Measurements from ENCODE around the gene SPAG16. TPM values are rescaled to one million over a fixed set of nuclear protein-coding genes. Genes with fewer than 3 reads are reported as not detected.

Gene SPAG16
- 35.2 and 178 TPM in 2 replicates for total RNA-seq (ENCODE audit: low replicate concordance)

DNA sequence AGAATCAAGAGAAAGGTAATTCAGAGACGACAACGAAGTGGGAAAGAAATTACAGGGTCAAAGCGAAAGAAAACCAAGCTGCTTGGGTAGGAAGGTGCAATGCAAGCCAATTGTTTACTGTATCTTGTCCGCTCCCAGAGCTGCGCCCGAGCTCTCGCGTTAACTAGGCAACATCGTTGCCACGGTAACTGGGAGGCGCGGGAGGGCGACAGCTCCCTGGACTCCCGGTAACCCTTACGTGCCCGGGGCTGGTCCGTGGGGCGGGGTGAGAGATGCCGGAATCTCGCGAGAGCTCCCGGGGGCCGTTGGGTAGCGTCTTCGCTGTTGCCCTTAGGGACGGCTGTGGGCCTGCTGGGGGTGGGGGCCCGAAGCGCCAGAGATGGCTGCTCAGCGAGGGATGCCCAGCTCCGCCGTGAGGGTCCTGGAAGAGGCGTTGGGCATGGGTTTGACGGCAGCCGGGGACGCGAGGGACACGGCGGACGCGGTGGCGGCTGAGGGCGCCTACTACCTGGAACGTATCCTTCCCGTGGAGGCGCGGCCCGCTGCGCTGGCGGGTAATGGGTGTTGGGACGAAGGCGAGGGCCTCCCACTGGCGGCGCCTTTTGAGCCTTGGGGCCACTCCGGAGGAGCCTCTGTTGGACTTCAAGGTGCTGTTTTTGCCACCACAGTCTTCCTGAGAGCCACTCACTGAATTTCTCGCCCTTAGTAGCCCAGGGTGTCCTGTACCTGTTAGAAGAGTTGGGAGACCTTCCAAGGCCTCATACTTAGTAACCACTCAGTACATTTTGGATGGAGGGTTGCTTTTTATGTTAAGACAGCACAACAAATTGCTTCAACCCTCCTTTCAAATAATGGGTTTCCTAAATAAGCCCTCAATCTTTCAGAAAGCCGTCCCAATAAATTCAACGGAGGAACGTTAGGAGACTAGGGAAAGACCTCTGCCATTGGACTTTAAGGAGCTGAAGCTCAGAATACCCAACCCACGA, at the start of gene SPAG16:
Gene SPAG16, plus strand, starts transcription at position 360 of the 986 bp plus-strand sequence.
- TF ChIP-seq, protein P1, sequence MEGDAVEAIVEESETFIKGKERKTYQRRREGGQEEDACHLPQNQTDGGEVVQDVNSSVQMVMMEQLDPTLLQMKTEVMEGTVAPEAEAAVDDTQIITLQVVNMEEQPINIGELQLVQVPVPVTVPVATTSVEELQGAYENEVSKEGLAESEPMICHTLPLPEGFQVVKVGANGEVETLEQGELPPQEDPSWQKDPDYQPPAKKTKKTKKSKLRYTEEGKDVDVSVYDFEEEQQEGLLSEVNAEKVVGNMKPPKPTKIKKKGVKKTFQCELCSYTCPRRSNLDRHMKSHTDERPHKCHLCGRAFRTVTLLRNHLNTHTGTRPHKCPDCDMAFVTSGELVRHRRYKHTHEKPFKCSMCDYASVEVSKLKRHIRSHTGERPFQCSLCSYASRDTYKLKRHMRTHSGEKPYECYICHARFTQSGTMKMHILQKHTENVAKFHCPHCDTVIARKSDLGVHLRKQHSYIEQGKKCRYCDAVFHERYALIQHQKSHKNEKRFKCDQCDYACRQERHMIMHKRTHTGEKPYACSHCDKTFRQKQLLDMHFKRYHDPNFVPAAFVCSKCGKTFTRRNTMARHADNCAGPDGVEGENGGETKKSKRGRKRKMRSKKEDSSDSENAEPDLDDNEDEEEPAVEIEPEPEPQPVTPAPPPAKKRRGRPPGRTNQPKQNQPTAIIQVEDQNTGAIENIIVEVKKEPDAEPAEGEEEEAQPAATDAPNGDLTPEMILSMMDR (IDR thresholded peaks at IDR 0.05; ENCODE audit: insufficient read depth, low read length), result no peak
- peak within 1 kb of the TSS; percentile 87 for H3K4me3 ChIP-seq (ENCODE audit: low read depth, low read length)
- DNase-seq (ENCODE audit: low read depth), result peak; percentile 96

- TF ChIP-seq, protein P1 (IDR thresholded peaks at IDR 0.05; ENCODE audit: insufficient read depth, low read length), result no peak
- no peak for DNase-seq (ENCODE audit: low read depth)
- no peak overlapping the region for H3K4me3 ChIP-seq (ENCODE audit: low read depth, low read length)
These were observed 49.6 kb upstream of the SPAG16 start for GRCh38 chr2:213234641-213235040.

DNA sequence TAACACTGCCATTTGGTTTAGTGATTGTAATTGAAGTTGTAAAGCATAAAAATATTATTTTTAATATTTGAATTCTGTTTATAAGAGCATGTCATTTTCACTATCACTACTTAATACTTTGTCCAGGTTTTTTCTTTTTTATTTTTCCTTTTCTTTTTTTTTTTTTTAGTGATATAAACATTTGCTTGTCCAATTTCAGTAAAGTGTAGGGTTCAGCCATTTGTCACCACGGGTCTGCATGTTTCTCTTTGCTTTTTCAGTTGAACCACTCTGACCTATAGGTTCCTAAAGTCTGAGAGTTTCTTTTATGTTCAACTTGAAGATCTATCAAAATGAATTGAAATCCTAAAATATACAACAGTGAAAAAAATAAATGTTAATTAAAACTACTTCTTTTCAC, 48.5 kb upstream of the SPAG16 start:
- TF ChIP-seq, protein P1 (IDR thresholded peaks at IDR 0.05; ENCODE audit: insufficient read depth, low read length), result no peak
- no peak overlapping the region for H3K4me3 ChIP-seq (ENCODE audit: low read depth, low read length)
- DNase-seq (ENCODE audit: low read depth), result no peak

GRCh38 chr2:213237251-213237650, 47.0 kb upstream of the SPAG16 start:
- DNase-seq (ENCODE audit: low read depth), result no peak
- TF ChIP-seq, protein P1 (IDR thresholded peaks at IDR 0.05; ENCODE audit: insufficient read depth, low read length), result no peak
- H3K4me3 ChIP-seq (ENCODE audit: low read depth, low read length), result no peak overlapping the region

DNA sequence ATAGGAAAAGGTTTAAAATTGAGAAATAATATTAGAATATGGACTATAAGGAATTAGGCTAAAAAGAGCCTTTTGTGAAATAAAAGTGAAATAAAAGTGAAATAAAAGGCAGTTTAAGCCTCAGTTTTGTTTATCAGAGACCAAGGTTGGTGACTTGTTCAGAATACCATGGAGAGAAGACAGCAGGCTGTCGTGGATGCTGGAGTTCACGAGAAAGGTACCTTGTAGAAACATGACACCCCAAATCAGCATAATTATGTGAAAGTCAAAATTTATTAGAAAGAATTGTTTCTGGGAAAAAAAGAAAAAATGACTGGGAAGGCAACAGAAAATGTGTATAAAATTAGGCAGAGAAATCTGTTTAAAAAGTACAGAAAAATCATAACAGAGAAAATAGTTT, 46.5 kb upstream of the SPAG16 start:
- no peak for DNase-seq (ENCODE audit: low read depth)
- no peak overlapping the region for H3K4me3 ChIP-seq (ENCODE audit: low read depth, low read length)
- TF ChIP-seq, protein P1 (IDR thresholded peaks at IDR 0.05; ENCODE audit: insufficient read depth, low read length), result no peak

- peak overlapping the region; percentile 27 for H3K4me3 ChIP-seq (ENCODE audit: low read depth, low read length)
- DNase-seq (ENCODE audit: low read depth), result peak; percentile 97
- TF ChIP-seq, protein P1 (IDR thresholded peaks at IDR 0.05; ENCODE audit: insufficient read depth, low read length), result no peak
These were observed 45.3 kb upstream of the SPAG16 start for GRCh38 chr2:213238753-213239495.
